ENCODE results near the gene ECE2.

ECE2 gene

GRCh38 chr3:184327171-184327570 lies 51.3 kb downstream of the ECE2 start:
- Histone ChIP-seq H3K9ac (ENCODE audit: insufficient read length) (no peak overlapping the region), H3K4me3 (no peak overlapping the region)
- no peak; the same call in 1 of the 2 replicates for TF ChIP-seq POLR2AphosphoS5 (IDR thresholded peaks at IDR 0.05; ENCODE audit: borderline replicate concordance, low read depth, low read length)

GRCh38 chr3:184328516-184328915 lies 52.7 kb downstream of the ECE2 start:
- Histone ChIP-seq H3K9ac (ENCODE audit: insufficient read length) (no peak overlapping the region), H3K36me3 (ENCODE audit: insufficient read depth, low read length) (peaks cover 99% of the 10 kb centered on the region), H3K4me3 (no peak overlapping the region), H3K27ac (no peak overlapping the region), H3K9me3 (ENCODE audit: low read depth, low read length) (no peaks in the 10 kb centered on the region)
- DNase-seq (ENCODE audit: low read depth, low spot score) = no peak
- no peak for TF ChIP-seq FOXP2 (optimal IDR thresholded peaks at IDR 0.05; ENCODE audit: control extremely low read depth, extremely low read length, insufficient read depth)
- no peak for TF ChIP-seq POLR2AphosphoS5 (IDR thresholded peaks at IDR 0.05; ENCODE audit: borderline replicate concordance, low read depth, low read length)
- no peak for TF ChIP-seq EZH2 (IDR thresholded peaks at IDR 0.05)

More at GRCh38 chr3:184327171-184327570, 51.3 kb downstream of the ECE2 start:
- Histone ChIP-seq H3K9me3 (ENCODE audit: low read depth, low read length) (no peaks in the 10 kb centered on the region), H3K36me3 (ENCODE audit: insufficient read depth, low read length) (peaks cover 99% of the 10 kb centered on the region), H3K27ac (no peak overlapping the region)
- DNase-seq (ENCODE audit: low read depth, low spot score) = no peak

- TF ChIP-seq FOXP2 (optimal IDR thresholded peaks at IDR 0.05; ENCODE audit: control extremely low read depth, extremely low read length, insufficient read depth) (no peak), POLR2AphosphoS5 (IDR thresholded peaks at IDR 0.05; ENCODE audit: borderline replicate concordance, low read depth, low read length) (0 out of 2 replicates have a peak, but pooled peaks have one; percentile 25)
- Histone ChIP-seq H3K36me3 (ENCODE audit: insufficient read depth, low read length) (peaks cover 76% of the 10 kb centered on the region), H3K9me3 (ENCODE audit: low read depth, low read length) (no peaks in the 10 kb centered on the region), H3K27ac (peak overlapping the region; percentile 69), H3K9ac (ENCODE audit: insufficient read length) (no peak overlapping the region), H3K4me3 (no peak overlapping the region)
- DNase-seq (ENCODE audit: low read depth, low spot score) = no peak
Observed at GRCh38 chr3:184332370-184333090, 56.7 kb downstream of the ECE2 start.

GRCh38 chr3:184333190-184333589 lies 57.4 kb downstream of the ECE2 start:
- H3K27ac ChIP-seq = peak overlapping the region; percentile 69
- H3K4me3 ChIP-seq = no peak overlapping the region
- H3K9ac ChIP-seq (ENCODE audit: insufficient read length) = no peak overlapping the region
- TF ChIP-seq FOXP2 (optimal IDR thresholded peaks at IDR 0.05; ENCODE audit: control extremely low read depth, extremely low read length, insufficient read depth) (no peak), POLR2AphosphoS5 (IDR thresholded peaks at IDR 0.05; ENCODE audit: borderline replicate concordance, low read depth, low read length) (no peak), EZH2 (IDR thresholded peaks at IDR 0.05) (no peak)
- H3K9me3 ChIP-seq (ENCODE audit: low read depth, low read length) = no peaks in the 10 kb centered on the region
- H3K36me3 ChIP-seq (ENCODE audit: insufficient read depth, low read length) = peaks cover 69% of the 10 kb centered on the region
- DNase-seq (ENCODE audit: low read depth, low spot score) = no peak

GRCh38 chr3:184333700-184334099 lies 57.9 kb downstream of the ECE2 start:
- no peaks in the 10 kb centered on the region for H3K9me3 ChIP-seq (ENCODE audit: low read depth, low read length)
- H3K27ac ChIP-seq = peak overlapping the region; percentile 69; the same call in 1 of the 2 replicates
- H3K36me3 ChIP-seq (ENCODE audit: insufficient read depth, low read length) = peaks cover 64% of the 10 kb centered on the region
- TF ChIP-seq FOXP2 (optimal IDR thresholded peaks at IDR 0.05; ENCODE audit: control extremely low read depth, extremely low read length, insufficient read depth) (no peak), POLR2AphosphoS5 (IDR thresholded peaks at IDR 0.05; ENCODE audit: borderline replicate concordance, low read depth, low read length) (no peak), EZH2 (IDR thresholded peaks at IDR 0.05) (no peak)
- no peak overlapping the region for H3K4me3 ChIP-seq
- DNase-seq (ENCODE audit: low read depth, low spot score) = no peak
- no peak overlapping the region for H3K9ac ChIP-seq (ENCODE audit: insufficient read length)

GRCh38 chr3:184334470-184335158 lies 58.8 kb downstream of the ECE2 start:
- Histone ChIP-seq H3K36me3 (ENCODE audit: insufficient read depth, low read length) (peaks cover 55% of the 10 kb centered on the region), H3K4me3 (no peak overlapping the region), H3K9ac (ENCODE audit: insufficient read length) (no peak overlapping the region), H3K27ac (peak overlapping the region; percentile 87; the same call in 1 of the 2 replicates), H3K9me3 (ENCODE audit: low read depth, low read length) (no peaks in the 10 kb centered on the region)
- no peak for TF ChIP-seq EZH2 (IDR thresholded peaks at IDR 0.05)
- TF ChIP-seq FOXP2 (optimal IDR thresholded peaks at IDR 0.05; ENCODE audit: control extremely low read depth, extremely low read length, insufficient read depth) = no peak
- no peak; the same call in 1 of the 2 replicates for TF ChIP-seq POLR2AphosphoS5 (IDR thresholded peaks at IDR 0.05; ENCODE audit: borderline replicate concordance, low read depth, low read length)
- DNase-seq (ENCODE audit: low read depth, low spot score) = no peak

GRCh38 chr3:184335291-184335660 lies 59.5 kb downstream of the ECE2 start:
- no peak for DNase-seq (ENCODE audit: low read depth, low spot score)
- peak overlapping the region; percentile 87 for H3K27ac ChIP-seq
- peak overlapping the region; percentile 85 for H3K9ac ChIP-seq (ENCODE audit: insufficient read length)
- peak overlapping the region; percentile 95 for H3K4me3 ChIP-seq
- peaks cover 48% of the 10 kb centered on the region for H3K36me3 ChIP-seq (ENCODE audit: insufficient read depth, low read length)
- no peak for TF ChIP-seq POLR2AphosphoS5 (IDR thresholded peaks at IDR 0.05; ENCODE audit: borderline replicate concordance, low read depth, low read length)
- no peak for TF ChIP-seq EZH2 (IDR thresholded peaks at IDR 0.05)
- H3K9me3 ChIP-seq (ENCODE audit: low read depth, low read length) = no peaks in the 10 kb centered on the region

GRCh38 chr3:184335661-184336546 lies 60.1 kb downstream of the ECE2 start:
- peak overlapping the region; percentile 85 for H3K9ac ChIP-seq (ENCODE audit: insufficient read length)
- DNase-seq (ENCODE audit: low read depth, low spot score) = no peak
- H3K9me3 ChIP-seq (ENCODE audit: low read depth, low read length) = no peaks in the 10 kb centered on the region
- TF ChIP-seq POLR2AphosphoS5 (IDR thresholded peaks at IDR 0.05; ENCODE audit: borderline replicate concordance, low read depth, low read length) (peak; percentile 96), FOXP2 (optimal IDR thresholded peaks at IDR 0.05; ENCODE audit: control extremely low read depth, extremely low read length, insufficient read depth) (peak; percentile 80), EZH2 (IDR thresholded peaks at IDR 0.05) (no peak)
- peak overlapping the region; percentile 87 for H3K27ac ChIP-seq
- H3K36me3 ChIP-seq (ENCODE audit: insufficient read depth, low read length) = peaks cover 43% of the 10 kb centered on the region
- H3K4me3 ChIP-seq = peak overlapping the region; percentile 95

Data from SK-N-MC (cell line).